GM12878 (cell line): ENCODE data around the gene NSD2.

ENCODE experiments used
- BACH1 ChIP-seq: fragments of 450-650 bp; IDR thresholded peaks from 2 replicates; pipeline ENCODE4 v1.6.1; 2017; ENCODE audit warnings: mild to moderate bottlenecking, borderline replicate concordance
- CBFB ChIP-seq: IDR thresholded peaks from 2 replicates; pipeline ENCODE4 v1.6.1; 2016; ENCODE audit warnings: antibody characterized with exemption, low read depth
- CTCF ChIP-seq, 3 experiments: IDR thresholded peaks in 2 of 3; conservative IDR thresholded peaks in 1 of 3; 2 replicates each; pipeline ENCODE4 v1.5.1; 2011; ENCODE audit warnings: low read depth in 3 of 3, low read length in 3 of 3, mild to moderate bottlenecking in 3 of 3, control low read depth in 2 of 3, moderate library complexity in 2 of 3, inconsistent platforms in 1 of 3, mixed read lengths in 1 of 3; ENCODE audit not compliant: control insufficient read depth in 2 of 3, insufficient read depth in 1 of 3; ENCODE audit errors: extremely low read depth in 1 of 3
- ETV6 ChIP-seq, 2 experiments: fragments of 450-650 bp in 1 of 2; IDR thresholded peaks in 1 of 2; conservative IDR thresholded peaks in 1 of 2; 2 replicates each; pipeline ENCODE4 v1.6.1; 2014; ENCODE audit warnings: antibody characterized with exemption in 1 of 2, borderline replicate concordance in 1 of 2, low read depth in 1 of 2, mild to moderate bottlenecking in 1 of 2, moderate library complexity in 1 of 2
- EZH2 ChIP-seq: IDR thresholded peaks from 2 replicates; pipeline ENCODE4 v1.6.1; 2012; ENCODE audit warnings: low read depth, mild to moderate bottlenecking, control low read depth, inconsistent platforms, low read length, borderline replicate concordance; ENCODE audit not compliant: control insufficient read depth
- NBN ChIP-seq: fragments of 450-650 bp; IDR thresholded peaks from 2 replicates; pipeline ENCODE4 v1.6.1; 2016
- NFYB ChIP-seq: IDR thresholded peaks from 2 replicates; pipeline ENCODE4 v1.6.1; 2011; ENCODE audit warnings: low read depth, mild to moderate bottlenecking, low read length, improper control_type of control experiment, moderate library complexity; ENCODE audit not compliant: insufficient read depth
- SKIL ChIP-seq: fragments of 450-650 bp; IDR thresholded peaks from 2 replicates; pipeline ENCODE4 v1.6.1; 2017; ENCODE audit warnings: mild to moderate bottlenecking, low read depth, inconsistent platforms; ENCODE audit not compliant: poor library complexity, severe bottlenecking
- TAF1 ChIP-seq: IDR thresholded peaks from 2 replicates; pipeline ENCODE4 v1.6.1; 2011; ENCODE audit warnings: mild to moderate bottlenecking, low read depth, low read length, borderline replicate concordance
- TCF12 ChIP-seq: IDR thresholded peaks from 2 replicates; pipeline ENCODE4 v1.6.1; 2011; ENCODE audit warnings: low read depth, mild to moderate bottlenecking, low read length
- WRNIP1 ChIP-seq: IDR thresholded peaks from 2 replicates; pipeline ENCODE4 v1.6.1; 2011; ENCODE audit warnings: low read depth, low read length, improper control_type of control experiment, borderline replicate concordance
- ZBTB11 ChIP-seq: fragments of 450-650 bp; formaldehyde crosslinking; IDR thresholded peaks from 2 replicates; pipeline ENCODE4 v1.5.0; 2022; ENCODE audit warnings: mild to moderate bottlenecking, missing genetic modification characterization
- TF ChIP-seq, protein P1 (sequence below): IDR thresholded peaks from 2 replicates; pipeline ENCODE4 v1.6.1; 2011; ENCODE audit warnings: mild to moderate bottlenecking, low read depth, low read length, moderate library complexity; ENCODE audit not compliant: insufficient replicate concordance

- TF ChIP-seq CTCF (IDR thresholded peaks at IDR 0.05 in 2 of 3, conservative IDR thresholded peaks at IDR 0.05 in 1 of 3; ENCODE audit: control insufficient read depth in 2 of 3, extremely low read depth in 1 of 3, insufficient read depth in 1 of 3, low read depth in 3 of 3, low read length in 3 of 3), result no peak
- no peak for TF ChIP-seq NFYB
- no peak for TF ChIP-seq TAF1
- TF ChIP-seq ETV6 (conservative IDR thresholded peaks at IDR 0.05 in 1 of 2, IDR thresholded peaks at IDR 0.05 in 1 of 2; ENCODE audit: borderline replicate concordance in 1 of 2, low read depth in 1 of 2), result no peak
- no peak for TF ChIP-seq CBFB
- TF ChIP-seq ZBTB11 (CRISPR knock-in tag), result no peak
- TF ChIP-seq, protein P1, sequence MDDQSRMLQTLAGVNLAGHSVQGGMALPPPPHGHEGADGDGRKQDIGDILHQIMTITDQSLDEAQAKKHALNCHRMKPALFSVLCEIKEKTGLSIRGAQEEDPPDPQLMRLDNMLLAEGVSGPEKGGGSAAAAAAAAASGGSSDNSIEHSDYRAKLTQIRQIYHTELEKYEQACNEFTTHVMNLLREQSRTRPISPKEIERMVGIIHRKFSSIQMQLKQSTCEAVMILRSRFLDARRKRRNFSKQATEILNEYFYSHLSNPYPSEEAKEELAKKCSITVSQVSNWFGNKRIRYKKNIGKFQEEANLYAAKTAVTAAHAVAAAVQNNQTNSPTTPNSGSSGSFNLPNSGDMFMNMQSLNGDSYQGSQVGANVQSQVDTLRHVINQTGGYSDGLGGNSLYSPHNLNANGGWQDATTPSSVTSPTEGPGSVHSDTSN, result no peak
- no peak for TF ChIP-seq TCF12
- no peak for TF ChIP-seq BACH1
- TF ChIP-seq SKIL, result no peak
- no peak for TF ChIP-seq EZH2
- no peak for TF ChIP-seq WRNIP1
- no peak for TF ChIP-seq NBN
Observed at GRCh38 chr4:1997712-1998111, 126.5 kb downstream of the NSD2 start.
